ENCODE measurements around the gene GLOD5. TPM values are rescaled to one million over a fixed set of nuclear protein-coding genes. Genes with fewer than 3 reads are reported as not detected.

Gene GLOD5
- total and polyA plus RNA-seq, 9 of the 15 experiments (the other 6 are each of a cell fraction or from before 2014, with no cell fraction given): 0.27 to 4.4 (median 2.2) TPM

DNA sequence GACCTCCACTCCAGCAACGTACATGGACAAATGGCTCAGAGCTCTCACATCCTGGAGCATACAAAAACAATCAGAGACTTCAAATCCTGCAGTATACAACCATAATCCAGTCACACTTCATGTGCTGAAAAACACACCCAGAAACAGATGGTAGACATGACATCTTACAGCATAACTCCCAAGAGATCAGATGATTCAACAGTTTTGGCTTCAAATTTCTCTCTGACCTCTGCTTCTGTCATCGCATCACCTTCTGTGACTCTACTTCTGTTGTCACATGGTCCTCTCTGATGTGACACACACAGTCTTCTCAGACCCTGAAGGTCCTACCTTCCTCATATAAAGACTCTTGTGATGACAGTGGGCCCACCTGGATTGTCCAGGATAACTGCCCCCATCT is 46.5 kb upstream of the GLOD5 start (continued):
- TF ChIP-seq, protein P1, sequence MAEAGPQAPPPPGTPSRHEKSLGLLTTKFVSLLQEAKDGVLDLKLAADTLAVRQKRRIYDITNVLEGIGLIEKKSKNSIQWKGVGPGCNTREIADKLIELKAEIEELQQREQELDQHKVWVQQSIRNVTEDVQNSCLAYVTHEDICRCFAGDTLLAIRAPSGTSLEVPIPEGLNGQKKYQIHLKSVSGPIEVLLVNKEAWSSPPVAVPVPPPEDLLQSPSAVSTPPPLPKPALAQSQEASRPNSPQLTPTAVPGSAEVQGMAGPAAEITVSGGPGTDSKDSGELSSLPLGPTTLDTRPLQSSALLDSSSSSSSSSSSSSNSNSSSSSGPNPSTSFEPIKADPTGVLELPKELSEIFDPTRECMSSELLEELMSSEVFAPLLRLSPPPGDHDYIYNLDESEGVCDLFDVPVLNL (CRISPR knock-in tag; IDR thresholded peaks at IDR 0.05; ENCODE audit: low read depth): no peak
- TF ChIP-seq POLR3G (IDR thresholded peaks at IDR 0.05; ENCODE audit: extremely low read depth, insufficient read length, insufficient replicate concordance) (no peak), CREM (IDR thresholded peaks at IDR 0.05; ENCODE audit: low read depth) (0 out of 2 replicates have a peak, but pooled peaks have one; percentile 17), ZNF24 (IDR thresholded peaks at IDR 0.05) (no peak), HDAC1 (IDR thresholded peaks at IDR 0.05) (no peak), MEIS2 (IDR thresholded peaks at IDR 0.05; ENCODE audit: partially characterized antibody) (peak; percentile 23)

DNA sequence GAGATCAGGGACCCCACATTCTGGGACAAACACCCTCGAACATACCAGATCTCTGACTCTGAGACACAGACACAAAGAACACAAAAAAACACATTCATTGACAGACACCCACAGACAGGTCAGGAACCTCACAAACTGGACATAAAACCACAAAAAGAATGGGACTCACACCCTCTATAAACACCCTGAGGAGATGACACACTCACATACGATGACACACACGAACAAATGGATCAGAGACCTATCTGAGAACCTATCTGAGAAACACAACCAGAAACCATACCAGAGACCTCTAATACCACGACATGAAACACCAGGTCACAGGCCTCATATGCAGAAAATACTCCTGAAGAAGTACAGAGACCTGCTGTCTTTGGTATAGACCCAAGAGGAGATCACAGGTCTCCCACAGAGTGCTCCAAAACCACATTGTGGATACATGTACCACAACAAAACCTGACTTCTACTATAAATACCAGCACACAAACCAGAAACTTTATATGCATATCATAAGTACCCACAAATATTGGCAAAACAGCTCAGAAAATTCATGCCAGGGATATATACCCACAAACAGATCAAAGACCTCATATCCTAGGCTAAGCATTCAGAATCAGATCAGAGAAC is 45.6 kb upstream of the GLOD5 start:
- DNase-seq (ENCODE audit: extremely low read depth in 1 of 4, low spot score in 3 of 4) (no peak), FAIRE-seq (no peak), ATAC-seq (no peak)
- Histone ChIP-seq H3K4me1 (replicated peaks in 1 of 2; ENCODE audit: control insufficient read depth in 2 of 2, insufficient read depth in 2 of 2, low read length in 2 of 2) (peaks cover 0 to 38% of the 10 kb centered on the region in 2 experiments; a peak in 3 of 5 replicates), H4K20me1 (replicated peaks; ENCODE audit: control insufficient read depth, insufficient read depth, low read length) (no peaks in the 10 kb centered on the region), H3K9me1 (ENCODE audit: control insufficient read depth, insufficient read depth, low read length) (no peaks in the 10 kb centered on the region), H3K4me2 (ENCODE audit: insufficient read depth, low read length) (no peak overlapping the region), H3K36me3 (ENCODE audit: control insufficient read depth, insufficient read depth, low read length) (no peaks in the 10 kb centered on the region), H3K9me3 (replicated peaks; ENCODE audit: control insufficient read depth, insufficient read depth, low read depth, low read length) (no peaks in the 10 kb centered on the region), H3K9ac (ENCODE audit: insufficient read depth in 1 of 2, low read depth in 2 of 2, low read length in 2 of 2) (no peak overlapping the region), H3K4me3 (no peak overlapping the region), H3K79me2 (ENCODE audit: control insufficient read depth, insufficient read depth, low read length) (no peaks in the 10 kb centered on the region; the same call in 1 of the 3 replicates), H3K27ac (ENCODE audit: extremely low read depth, low read depth, low read length) (no peak overlapping the region), H2AFZ (ENCODE audit: low read depth, low read length) (no peak overlapping the region), H3K27me3 (ENCODE audit: control insufficient read depth in 2 of 2, insufficient read depth in 2 of 2, low read length in 2 of 2) (no peaks in the 10 kb centered on the region)
- intact Hi-C loops (cut with micrococcal nuclease) (no loop called here), in situ Hi-C loops (cut with MboI) (no loop called here)
- 47% methylated on average over 4 of the region's 4 CpGs for whole genome bisulfite sequencing (ENCODE audit: insufficient coverage, low coverage, missing lambda C conversion rate)
- no TSS peak for BruUV-seq (replicated peaks)
- ChIA-PET POLR2A (interaction anchor here (0.7 kb wide), 1 partner anchor 16 kb away, joined by 3 read pairs; no protein-coding TSS in a partner anchor), CTCF (ENCODE audit: low intra/inter-chr PET ratio) (no interaction called here)
- TF ChIP-seq, protein P2, sequence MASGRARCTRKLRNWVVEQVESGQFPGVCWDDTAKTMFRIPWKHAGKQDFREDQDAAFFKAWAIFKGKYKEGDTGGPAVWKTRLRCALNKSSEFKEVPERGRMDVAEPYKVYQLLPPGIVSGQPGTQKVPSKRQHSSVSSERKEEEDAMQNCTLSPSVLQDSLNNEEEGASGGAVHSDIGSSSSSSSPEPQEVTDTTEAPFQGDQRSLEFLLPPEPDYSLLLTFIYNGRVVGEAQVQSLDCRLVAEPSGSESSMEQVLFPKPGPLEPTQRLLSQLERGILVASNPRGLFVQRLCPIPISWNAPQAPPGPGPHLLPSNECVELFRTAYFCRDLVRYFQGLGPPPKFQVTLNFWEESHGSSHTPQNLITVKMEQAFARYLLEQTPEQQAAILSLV (tag; IDR thresholded peaks at IDR 0.05): no peak
- TF ChIP-seq PCBP2 (IDR thresholded peaks at IDR 0.05; ENCODE audit: low read depth, low read length, poor library complexity, severe bottlenecking) (no peak), PYGO2 (tag; IDR thresholded peaks at IDR 0.05) (no peak), WHSC1 (IDR thresholded peaks at IDR 0.05; ENCODE audit: low read length) (no peak), ZNF41 (CRISPR knock-in tag; conservative IDR thresholded peaks at IDR 0.05) (no peak), SMC3 (conservative IDR thresholded peaks at IDR 0.05; ENCODE audit: insufficient read depth, low read depth, low read length) (no peak), BRCA1 (IDR thresholded peaks at IDR 0.05) (no peak), BRCA1 (CRISPR knock-in tag; IDR thresholded peaks at IDR 0.05) (no peak)
- TF ChIP-seq, protein P3, sequence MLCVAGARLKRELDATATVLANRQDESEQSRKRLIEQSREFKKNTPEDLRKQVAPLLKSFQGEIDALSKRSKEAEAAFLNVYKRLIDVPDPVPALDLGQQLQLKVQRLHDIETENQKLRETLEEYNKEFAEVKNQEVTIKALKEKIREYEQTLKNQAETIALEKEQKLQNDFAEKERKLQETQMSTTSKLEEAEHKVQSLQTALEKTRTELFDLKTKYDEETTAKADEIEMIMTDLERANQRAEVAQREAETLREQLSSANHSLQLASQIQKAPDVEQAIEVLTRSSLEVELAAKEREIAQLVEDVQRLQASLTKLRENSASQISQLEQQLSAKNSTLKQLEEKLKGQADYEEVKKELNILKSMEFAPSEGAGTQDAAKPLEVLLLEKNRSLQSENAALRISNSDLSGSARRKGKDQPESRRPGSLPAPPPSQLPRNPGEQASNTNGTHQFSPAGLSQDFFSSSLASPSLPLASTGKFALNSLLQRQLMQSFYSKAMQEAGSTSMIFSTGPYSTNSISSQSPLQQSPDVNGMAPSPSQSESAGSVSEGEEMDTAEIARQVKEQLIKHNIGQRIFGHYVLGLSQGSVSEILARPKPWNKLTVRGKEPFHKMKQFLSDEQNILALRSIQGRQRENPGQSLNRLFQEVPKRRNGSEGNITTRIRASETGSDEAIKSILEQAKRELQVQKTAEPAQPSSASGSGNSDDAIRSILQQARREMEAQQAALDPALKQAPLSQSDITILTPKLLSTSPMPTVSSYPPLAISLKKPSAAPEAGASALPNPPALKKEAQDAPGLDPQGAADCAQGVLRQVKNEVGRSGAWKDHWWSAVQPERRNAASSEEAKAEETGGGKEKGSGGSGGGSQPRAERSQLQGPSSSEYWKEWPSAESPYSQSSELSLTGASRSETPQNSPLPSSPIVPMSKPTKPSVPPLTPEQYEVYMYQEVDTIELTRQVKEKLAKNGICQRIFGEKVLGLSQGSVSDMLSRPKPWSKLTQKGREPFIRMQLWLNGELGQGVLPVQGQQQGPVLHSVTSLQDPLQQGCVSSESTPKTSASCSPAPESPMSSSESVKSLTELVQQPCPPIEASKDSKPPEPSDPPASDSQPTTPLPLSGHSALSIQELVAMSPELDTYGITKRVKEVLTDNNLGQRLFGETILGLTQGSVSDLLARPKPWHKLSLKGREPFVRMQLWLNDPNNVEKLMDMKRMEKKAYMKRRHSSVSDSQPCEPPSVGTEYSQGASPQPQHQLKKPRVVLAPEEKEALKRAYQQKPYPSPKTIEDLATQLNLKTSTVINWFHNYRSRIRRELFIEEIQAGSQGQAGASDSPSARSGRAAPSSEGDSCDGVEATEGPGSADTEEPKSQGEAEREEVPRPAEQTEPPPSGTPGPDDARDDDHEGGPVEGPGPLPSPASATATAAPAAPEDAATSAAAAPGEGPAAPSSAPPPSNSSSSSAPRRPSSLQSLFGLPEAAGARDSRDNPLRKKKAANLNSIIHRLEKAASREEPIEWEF (CRISPR knock-in tag; IDR thresholded peaks at IDR 0.05): no peak
